SKM-1 (cell line): ENCODE measurements around the gene MARK3.
"Not testable (repeated sequence)": the region's sequence is repeated elsewhere in the genome, so short reads cannot be mapped to it uniquely, and the experiment has no call there.

Experiments
- DNase-seq: peaks from one replicate; lab custom pipeline; 2025; ENCODE audit not compliant: unreplicated experiment; lab: John Stamatoyannopoulos, UW

Gene MARK3

GRCh38 chr14:103510724-103511693 is 125.8 kb downstream of the MARK3 start:
- no peak for DNase-seq

GRCh38 chr14:103512180-103512579 is 127.0 kb downstream of the MARK3 start:
- not testable (repeated sequence) for DNase-seq

DNA sequence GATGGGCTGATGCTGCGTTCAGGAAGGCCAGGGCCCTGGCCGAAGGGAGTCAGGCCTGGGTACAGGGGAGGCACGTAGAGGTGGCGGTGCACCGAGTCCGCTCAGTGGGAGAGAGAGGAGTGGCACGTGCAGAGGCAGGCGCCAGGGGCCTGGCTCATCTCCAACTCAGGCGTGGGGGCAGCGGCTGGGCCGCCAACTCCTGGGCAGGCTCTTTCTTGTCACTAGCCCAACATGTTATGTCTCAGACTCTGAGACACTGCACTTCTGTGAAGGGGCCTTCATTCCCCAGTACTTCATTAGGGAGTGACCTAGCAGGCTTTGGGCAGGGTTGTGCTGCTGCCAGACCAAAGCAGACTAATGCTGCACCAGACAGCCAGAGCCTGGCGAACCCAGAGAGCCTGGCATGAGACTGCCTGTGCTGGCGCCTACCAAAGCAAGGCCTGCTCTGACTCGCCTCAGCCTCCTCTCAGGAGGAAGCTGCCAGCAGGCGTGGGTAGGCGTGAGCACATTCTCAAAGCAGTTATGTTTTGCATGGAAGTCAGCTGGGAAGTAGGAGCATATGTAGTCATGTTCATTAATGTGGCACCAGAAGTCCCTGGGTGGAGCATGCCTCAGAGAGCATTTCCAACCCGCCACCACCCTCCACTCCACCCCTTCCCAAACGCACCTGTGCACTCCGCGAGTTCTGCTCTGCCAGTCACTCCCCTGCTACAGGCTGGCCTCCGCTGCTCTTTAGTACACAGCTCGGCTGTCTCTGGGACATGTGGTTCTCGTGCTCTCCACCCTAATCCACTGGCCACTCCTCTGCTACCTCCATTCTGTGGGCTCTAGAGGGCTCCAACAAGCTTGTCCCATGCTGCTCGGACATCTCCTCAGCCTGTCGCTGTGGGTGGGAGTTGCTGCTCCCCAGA is 127.7 kb downstream of the MARK3 start:
- DNase-seq, result no peak

DNA sequence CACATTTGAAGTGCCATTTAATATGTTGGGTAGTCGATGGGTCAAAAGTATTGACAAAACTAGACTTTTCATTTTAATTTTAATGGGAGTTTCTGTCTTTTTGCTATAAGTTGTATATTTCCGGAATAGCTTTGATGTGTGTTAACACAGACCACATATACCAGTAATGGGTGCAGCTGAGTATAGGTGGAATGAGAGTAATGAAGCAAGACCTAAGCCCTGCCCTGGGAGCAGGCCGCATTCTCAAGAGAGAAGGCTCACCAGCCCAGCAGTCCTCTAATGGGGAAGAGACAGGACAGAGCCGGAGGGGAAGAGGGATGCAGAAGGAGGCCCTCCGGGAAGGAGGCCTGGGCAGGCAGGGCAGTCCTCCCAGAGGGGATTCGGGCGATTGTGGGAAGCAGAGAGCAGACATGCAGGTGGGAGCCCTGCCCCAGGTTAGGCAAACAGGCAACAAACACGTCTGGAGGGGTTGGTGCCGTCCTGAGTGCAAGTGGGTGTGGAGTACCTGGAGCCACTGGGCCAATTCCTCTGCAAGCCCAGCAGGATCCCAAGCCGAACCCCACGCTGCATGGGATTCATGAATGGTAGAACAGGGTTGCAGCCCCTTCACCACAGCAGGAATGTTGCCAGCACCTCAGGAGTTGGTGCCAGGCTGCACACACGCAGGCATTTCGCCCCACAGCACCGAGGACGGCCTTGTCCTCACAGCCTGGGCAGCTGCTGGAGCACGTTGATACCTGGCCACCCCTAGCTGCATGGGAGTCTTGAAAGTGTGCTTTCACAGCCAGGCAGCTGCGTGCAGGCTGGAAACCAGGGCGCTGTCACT is 129.6 kb downstream of the MARK3 start:
- no peak for DNase-seq

GRCh38 chr14:103516426-103517173 is 131.4 kb downstream of the MARK3 start:
- no peak for DNase-seq

DNA sequence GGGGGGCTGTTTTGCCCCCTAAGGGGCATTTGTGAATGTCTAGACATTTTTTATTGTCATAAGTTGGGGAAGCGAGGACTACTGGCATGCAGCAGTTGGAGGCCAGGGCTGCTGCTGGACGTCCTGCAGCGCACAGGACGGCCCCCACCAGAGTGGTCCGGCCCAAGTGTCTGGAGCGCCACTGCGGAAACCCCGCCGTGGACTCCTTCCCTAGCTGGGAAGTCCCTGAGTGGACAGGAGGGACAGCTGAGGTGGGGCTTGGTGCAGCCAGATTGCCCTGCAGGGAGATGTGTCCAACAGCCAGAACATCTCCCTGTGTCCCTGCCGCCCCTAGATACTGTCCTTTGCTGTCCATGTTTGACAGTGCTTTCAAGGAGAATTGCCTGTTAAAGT is 132.0 kb downstream of the MARK3 start:
- no peak for DNase-seq

DNA sequence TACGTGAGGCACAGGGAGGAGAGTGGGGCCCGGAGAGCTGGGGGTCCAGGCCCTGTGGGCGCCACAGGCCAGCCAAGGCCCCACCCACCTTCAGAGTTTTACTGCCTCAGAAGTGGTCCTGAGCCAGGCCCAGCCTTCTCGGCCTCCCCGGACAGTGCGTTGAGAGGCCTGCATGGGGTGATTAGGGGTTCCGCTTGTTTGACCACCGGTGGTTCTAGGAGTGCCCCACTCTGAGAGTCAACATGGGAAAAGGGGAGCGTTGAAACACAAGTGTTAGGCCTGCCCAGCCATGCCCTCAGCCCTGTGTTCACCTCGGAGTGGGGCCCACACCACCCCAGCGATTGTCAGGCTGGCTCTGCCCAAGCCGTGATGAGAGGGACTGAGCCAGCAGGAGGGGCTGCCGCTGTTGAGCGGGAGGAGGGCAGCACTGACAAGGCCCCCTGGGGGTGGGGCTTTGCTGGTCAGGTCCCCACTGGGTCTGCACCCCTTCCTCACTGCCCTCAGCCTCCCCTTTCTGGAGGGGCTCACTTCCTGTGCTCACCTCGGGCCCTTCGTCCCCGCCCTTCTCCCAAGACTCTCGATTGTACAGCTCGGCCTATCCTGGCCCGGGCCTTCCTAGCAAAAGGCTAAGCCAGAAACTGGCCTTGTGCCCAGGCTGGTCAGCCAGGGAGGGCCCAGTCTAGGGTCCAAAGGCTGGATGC is 132.7 kb downstream of the MARK3 start:
- DNase-seq, result no peak

GRCh38 chr14:103518422-103519042 is 133.3 kb downstream of the MARK3 start:
- no peak for DNase-seq

- DNase-seq, result no peak
Measured at GRCh38 chr14:103519043-103519836, 134.0 kb downstream of the MARK3 start.

- DNase-seq, result no peak
Measured at GRCh38 chr14:103519837-103520212, 134.6 kb downstream of the MARK3 start.

DNA sequence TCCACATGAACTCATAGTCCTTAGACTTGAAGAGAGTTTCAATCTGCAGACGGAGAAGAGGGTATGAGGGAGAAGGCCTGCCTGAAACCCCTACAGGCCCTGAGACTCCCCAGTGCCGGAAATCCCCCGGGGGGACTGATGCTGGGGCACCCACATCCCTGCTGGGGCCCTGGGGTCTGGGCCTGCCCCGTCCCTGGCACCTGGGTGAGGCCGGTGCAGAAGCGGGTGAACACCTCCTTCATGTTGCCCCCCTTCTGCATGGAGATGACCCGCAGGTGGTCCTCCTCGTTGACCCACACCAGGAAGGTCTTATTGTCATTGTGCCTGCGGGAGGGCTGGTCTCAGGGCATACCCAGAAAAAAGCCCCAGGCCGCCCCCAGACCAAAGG is 135.0 kb downstream of the MARK3 start:
- no peak for DNase-seq

- DNase-seq, result no peak
Measured at GRCh38 chr14:103520657-103521437, 135.6 kb downstream of the MARK3 start.

DNA sequence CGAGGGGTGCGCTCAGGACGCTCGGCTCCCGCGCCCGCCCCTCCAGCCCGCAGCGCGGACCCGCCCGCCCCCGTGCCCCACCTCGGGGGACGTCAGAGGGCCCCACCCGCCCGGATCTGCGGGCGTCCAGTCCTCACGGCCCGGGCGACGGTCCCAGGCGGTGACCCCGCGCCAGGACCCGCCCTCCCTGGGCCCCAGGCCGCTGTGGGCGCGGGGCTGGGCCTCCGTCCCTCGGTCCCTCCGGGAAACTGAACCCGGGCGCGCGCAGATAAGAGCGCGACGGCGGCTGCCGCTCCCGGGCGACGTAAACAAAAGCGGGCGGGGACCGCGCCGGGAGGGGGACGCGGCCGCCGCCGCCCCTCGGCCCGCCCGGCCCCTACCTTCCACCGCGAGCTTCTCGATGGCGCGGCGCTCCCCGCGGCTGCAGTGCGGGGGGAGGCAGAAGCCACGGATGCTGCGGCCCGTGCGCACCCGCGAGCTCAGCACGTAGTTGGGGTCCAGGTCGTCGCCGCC is 136.3 kb downstream of the MARK3 start:
- DNase-seq, result no peak

GRCh38 chr14:103521951-103522563 is 136.8 kb downstream of the MARK3 start:
- DNase-seq, result no peak

DNA sequence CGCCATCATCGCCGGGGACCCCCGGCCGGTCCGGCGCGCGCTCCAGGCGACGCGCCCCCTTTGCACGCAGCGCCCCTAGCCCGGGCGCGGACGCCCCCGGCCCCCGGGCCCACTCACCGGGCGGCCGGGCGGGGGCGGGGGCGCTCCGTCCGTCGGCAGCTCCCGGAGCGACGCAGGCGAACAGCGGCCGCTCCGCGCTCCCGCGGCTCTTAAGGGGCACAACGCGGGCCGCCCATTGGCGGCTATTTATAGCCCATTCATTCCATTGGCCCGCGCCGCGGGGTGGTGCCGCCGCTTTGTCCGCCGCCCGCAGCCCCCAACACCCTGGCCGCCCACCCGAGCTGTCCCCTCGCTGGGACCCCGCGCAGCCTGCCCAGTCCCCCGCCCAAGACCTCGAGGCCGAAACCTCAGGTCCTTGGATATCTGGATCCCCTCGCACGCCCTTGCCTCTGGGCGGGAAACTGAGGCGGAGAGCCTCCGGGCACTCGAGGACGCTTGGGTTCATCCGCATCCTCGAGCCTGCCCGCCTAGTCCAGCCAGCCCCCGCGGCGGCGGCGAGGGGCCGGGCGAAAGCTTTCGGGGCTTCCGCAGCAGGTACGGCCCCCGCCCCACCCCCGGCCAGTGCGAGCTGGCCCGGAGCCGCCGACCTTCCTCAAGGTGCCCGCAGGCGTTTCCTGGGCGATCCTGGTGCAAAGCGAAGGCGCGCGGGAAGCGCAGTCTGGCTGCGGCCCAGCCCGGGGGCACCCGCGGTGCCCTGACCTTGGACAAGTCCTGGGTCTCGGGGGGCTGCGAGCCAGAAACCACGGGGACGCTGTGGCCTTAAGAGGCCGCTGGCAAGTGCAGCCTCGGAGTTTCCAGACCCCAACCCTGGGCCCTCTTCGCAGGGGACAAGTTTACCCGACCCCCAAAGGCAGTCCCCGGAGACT is 137.7 kb downstream of the MARK3 start, which contains the start of gene CKB:
Gene CKB, minus strand, starts transcription at position 182 of the 926 bp plus-strand sequence. CDS start 337 bp downstream, outside the sequence.
- no peak for DNase-seq

GRCh38 chr14:103523575-103523954 is 138.3 kb downstream of the MARK3 start:
- no peak for DNase-seq
